GM10847 (cell line): ENCODE data around the gene FOXK1.

Experiments used
- POLR2A ChIP-seq: IDR thresholded peaks from 2 replicates; pipeline ENCODE4 v1.6.1; 2011; ENCODE audit not compliant: insufficient read length; ENCODE audit errors: extremely low read depth

Gene FOXK1

DNA sequence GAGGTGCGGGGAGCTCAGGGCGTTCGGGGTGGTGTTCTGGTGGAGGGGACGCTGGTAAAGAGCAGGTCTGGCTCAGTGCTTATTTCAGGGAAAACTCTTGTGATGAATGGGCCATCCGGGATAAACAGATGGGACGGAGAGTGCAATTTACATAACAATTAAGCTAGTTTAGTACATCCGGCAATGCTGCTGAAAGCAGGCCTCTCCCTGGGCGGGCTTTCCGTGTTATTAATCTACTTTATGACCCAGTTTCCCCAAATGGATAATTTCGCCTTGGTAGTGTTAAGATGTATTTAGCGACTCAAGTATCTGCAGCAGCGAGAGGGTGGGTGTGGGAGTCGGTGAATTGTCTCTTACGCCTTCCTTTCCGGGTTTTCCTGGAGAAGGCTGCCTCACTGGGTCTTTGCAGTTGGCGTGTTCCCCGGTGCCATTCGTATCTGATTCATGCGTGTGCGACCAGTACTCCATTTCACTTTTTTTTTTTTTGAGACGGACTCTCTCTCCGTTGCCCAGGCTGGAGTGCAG is 25.2 kb downstream of the FOXK1 start:
- TF ChIP-seq POLR2A: no peak

DNA sequence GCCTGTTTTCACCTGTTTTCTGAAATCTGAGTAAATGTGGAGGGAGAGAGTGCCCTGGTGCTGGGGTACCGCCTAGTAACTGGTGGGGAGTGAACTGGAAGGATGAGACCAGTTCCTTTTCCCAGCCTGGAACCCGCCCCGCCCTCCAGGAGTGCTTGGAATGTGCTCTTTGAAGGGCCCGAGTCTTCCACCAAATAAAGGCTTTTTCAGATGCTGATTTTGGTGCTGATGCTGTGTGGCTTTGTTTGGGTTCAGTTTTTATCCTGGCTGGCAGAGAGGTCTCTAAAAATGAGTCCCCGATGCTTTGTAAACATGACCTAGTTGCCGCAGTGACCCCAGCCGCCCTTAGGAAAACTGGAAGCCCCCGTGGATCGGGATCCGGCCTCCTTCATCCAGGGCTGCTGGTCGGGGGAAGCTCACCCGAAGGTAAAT is 25.9 kb downstream of the FOXK1 start:
- TF ChIP-seq POLR2A: no peak

DNA sequence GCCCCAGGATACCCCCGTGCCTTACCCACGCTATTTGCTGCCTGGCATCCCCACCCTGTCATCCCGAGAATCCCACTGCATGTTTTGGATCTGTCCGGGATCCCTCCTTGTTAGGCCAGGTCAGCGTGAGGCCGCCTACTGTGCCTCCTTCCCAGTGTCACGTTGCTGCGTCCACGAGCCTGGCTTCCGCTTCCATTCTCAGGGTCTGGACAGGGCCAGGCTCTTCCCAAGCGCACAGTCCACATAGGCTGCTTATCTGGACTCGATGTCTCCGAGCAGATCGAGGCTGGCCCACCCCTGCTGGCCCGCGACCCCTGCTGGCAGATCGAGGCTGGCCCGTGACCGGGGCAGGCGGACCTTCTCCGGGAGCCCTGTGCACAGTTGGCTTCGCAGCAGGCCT is 27.1 kb downstream of the FOXK1 start:
- no peak for TF ChIP-seq POLR2A

DNA sequence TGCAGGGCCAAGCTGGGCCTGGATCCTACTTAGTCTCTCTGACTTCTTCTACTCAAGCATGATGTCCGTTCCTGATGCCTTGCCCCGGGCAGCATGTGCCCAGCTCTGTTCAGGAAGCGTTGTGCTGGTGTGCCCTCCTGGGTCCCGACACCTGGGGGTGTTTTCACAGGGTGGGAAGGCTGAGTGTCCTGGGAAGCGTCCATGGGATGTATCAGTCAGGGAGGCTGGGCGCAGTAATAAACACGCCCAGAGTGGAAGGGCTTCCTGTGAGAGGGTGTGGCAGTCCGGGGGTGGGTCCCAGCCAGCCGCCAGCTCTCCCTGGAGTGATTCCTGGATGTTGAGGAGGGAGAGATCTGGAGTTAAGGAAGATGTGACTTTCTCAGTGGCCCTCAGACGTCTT is 29.0 kb downstream of the FOXK1 start:
- no peak for TF ChIP-seq POLR2A

DNA sequence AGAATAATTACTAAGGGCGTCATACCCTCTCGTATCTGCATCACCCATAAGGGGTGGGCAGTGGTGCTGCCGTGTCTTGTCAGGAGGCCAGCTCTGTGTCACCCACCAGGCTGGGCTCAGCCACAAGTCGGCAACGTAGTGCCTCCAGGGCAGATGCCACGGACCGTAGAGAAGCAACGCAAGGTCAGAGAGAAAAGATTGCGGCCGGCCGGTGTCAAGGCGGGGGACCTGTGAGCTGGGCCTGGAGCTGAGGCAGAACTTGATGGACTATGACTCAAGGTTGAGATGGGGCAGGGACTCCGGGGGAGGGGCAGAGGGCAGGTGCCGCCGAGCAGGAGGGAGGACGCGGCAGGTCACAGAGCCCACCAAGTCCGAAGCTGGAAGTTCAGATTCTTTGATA is 29.5 kb downstream of the FOXK1 start:
- no peak for TF ChIP-seq POLR2A

DNA sequence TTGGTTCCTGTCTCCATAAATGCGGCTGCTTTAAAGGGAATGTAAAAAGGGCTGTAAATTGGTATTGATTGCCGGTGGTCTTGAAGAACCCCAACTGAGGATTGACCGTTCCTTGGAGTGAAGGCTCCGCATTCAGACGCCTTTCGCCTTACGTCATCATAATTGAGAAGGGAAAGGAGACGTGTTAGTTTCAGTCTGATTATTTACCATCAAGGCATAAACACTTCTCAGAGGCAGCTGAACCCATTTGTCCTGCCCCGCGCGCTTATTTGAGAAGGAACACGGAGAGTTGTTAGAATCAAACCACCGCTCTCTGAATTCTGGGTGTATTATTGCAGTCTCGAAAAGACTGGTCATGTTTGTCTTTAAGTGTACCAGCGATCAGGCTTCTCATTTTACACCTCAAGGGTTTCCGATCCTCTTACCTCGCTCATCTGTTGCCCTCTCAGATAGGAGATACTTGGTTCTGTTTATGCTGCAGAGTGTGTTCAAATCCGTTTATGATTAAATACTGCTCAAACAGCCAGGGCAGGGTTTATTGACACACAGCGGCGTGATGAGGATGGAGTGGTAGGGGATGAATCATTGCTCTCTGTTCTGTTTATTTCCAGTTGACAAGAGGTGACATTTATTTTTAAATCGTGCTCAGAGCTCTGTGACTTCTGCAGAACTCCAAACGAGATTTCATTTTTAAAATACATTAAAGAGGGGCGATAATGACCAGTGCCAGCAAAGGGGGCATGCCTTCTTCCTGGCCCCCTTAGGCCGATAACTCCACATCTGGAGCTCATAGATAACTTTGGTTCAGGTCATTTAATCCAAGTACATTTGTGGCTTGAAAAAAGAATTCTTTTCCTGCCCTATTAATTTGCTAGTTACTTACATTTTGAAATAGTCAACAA is 30.4 kb downstream of the FOXK1 start:
- no peak for TF ChIP-seq POLR2A

DNA sequence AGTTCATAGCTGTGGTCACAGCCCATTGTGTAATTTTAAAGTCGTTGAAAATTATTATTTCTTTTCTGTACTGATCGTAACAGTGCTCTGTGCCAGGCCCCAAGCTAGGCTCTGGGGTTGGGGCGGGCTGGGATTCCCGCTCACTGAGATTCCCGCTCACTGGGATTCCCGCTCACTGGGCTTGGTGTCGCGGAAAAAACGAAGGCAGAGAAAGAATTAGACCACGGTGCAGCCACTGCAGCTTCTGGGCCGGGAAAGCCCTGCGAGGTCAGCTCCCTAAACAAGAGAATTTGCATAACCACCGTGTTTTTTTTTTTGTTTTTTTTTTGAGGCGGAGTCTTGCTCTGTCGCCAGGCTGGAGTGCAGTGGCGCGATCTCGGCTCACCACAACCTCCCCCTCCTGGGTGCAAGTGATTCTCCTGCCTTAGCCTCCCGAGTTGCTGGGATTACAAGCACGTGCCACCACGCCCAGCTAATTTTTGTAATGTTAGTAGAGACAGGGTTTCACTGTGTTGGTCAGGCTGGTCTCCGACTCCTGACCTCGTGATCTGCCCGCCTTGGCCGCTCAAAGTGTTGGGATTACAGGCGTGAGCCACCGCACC is 31.2 kb downstream of the FOXK1 start:
- TF ChIP-seq POLR2A: no peak

DNA sequence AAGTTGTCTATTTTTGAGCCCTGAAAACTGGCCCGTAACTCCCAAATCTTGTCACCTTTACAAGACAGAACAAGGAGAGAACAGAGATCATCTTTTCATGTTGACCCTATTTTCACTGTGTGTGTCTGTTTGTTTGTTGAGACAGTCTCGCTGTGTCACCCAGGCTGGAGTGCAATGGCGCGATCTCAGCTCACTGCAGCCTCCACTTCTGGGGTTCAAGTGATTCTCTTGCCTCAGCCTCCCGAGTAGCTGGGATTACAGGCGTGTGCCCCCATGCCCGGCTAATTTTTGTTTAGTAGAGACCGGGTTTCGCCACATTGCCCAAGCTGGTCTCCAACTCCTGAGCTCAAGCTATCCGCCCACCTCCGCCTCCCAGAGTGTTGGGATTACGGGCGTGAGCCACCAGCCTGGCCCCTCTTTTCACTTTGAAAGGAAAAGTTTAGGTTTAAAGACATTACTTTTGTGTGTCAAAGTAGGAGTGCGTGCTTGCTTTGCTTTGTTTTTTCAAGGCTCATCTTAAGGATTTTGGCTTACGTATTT is 32.1 kb downstream of the FOXK1 start:
- TF ChIP-seq POLR2A: no peak

DNA sequence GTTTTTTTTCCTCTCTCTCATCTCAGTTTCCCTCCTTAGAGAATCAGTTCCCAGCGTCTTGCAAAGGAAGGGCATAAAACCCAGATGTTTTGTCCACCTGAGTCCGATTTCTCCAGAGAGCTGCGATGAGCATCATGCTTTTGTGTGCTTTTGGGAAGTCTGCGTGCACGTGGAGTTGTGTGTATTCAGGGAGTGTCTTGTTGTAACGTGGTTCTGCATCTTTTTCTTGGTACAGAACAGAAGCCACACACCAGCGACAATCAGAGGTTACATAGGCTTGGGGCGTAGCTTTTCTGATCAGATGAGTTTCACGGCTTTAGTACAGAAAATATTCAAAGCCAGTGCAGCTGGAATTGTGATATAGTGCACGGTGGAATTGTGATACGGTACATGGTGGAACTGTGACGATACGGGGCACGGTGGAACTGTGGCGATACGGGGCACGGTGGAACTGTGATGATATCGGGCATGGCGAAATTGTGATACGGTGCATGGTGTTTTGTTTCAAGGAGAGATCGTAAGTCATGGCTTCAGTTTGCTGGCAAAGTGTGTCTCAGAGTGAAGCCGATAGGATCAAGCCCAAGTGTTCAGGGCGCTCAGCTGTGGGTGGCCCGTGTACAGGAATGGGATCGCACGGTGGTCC is 32.8 kb downstream of the FOXK1 start:
- no peak for TF ChIP-seq POLR2A

DNA sequence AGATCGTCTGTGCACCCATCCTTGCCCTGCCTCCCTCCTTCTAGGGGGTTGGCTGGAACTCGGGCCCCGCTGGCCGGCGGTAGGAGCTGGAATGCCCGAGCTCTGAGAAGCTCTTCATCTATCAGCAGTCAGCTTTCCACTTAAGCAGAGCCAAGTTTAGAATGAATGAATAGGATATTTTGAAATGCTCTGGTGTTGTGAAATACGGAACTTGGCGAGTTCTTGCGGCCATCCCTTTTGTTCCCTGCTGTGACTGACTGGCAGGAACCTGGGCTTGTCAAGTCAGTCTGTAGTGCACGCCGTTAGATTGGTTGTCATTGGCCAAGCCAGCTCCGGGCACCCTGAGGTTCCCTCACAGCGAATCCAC is 33.3 kb downstream of the FOXK1 start:
- TF ChIP-seq POLR2A: no peak

DNA sequence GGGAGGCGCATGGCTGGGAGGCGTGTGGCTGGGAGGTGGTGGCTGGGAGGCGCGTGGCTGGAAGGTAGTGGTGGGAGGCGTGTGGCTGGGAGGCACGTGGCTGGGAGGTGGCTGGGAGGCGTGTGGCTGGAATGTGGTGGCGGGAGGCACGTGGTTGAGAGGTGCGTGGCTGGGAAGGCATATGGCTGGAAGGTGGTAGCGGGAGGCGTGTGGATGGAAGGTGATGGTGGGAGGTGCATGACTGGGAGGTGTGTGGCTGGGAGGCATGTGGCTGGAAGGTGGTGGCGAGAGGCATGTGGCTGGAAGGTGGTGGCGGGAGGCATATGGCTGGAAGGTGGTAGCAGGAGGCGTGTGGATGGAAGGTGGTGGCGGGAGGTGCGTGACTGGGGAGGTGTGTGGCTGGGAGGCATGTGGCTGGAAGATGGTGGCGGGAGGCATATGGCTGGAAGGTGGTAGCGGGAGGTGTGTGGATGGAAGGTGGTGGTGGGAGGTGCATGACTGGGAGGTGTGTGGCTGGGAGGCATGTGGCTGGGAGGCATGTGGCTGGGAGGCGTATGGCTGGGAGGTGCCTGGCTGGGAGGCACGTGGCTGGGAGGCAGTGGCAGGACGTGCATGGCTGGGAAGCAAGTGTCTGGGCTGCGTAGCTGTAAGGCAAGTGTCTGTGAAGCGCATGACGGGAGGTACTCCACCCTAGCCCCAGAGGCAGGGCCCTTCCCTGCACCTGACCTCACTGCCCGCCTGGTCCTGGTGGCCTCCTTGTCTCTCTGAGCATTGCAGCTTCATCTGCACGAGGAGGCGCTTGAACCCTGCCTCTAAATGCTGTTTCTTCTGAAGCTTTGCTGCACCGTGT is 35.1 kb downstream of the FOXK1 start:
- TF ChIP-seq POLR2A: no peak

DNA sequence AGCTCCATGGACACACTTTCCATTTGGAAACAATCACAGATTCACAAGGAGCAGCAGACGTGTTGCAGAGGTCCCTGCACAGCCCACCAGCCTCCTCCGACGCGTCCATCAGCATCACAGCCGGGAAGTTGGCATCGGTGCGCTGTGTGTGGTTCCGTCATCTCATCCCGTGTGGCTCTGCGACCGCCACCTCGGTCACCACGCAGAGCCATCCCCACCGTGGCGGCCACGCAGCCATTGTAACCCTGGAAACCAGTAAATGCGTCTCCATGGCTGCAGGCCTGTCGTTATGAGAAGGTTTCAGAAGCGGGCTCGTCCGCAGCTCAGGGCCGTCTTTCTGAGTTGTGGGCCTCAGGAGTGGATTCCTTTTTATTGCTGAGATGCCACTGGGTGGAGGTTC is 36.0 kb downstream of the FOXK1 start:
- TF ChIP-seq POLR2A: no peak

DNA sequence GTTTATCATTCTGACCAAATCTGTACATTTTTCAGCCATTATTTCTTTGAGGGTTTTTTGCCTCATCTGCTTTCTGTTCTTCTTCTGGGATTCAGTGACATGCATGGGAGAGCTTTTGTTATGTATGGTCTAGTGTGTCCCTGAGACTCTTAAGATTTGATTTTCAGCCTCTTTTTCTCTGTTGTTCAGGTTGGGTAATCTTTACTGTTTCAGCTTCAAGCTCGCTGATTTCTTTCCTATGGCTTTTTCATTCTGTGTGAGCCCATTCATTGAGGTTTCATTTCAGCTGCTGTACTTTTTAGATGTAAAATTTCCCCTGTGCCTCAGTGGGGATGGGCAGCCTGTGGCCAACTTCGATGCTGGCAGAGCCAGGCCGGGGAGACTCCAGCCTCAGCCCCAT is 38.1 kb downstream of the FOXK1 start:
- no peak for TF ChIP-seq POLR2A

DNA sequence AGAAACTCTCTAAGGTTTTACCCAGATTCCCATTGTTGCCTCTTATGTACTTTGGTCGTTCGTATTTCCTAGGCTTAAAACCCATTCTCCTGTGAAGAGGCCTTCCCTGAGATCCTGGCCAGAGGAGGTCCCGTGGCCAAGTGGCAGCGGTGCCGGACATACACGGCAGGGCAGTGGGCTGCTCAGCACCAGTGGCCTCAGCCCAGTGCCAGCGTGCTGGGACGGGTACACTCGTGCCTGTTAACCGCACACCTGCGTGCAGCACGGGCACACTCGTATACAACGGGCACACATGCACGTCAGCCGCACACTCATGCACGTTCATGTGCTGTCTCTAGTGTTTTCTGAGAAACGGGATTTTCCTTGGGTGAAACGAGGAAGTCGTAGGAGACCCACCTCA is 40.2 kb downstream of the FOXK1 start:
- no peak for TF ChIP-seq POLR2A
